Measurements from ENCODE around the gene TPRG1. TPM values are rescaled to one million over a fixed set of nuclear protein-coding genes. Genes with fewer than 3 reads are reported as not detected.

TPRG1 gene
- total and polyA plus RNA-seq, 9 of the 15 experiments (the other 6 are each of a cell fraction or from before 2014, with no cell fraction given), result 0.01 TPM; not detected in 8

- in situ Hi-C loops (cut with MboI), result no loop called here
- intact Hi-C loops (cut with micrococcal nuclease), result no loop called here
- ChIA-PET CTCF (ENCODE audit: low intra/inter-chr PET ratio) (no interaction called here), POLR2A (no interaction called here)
- no peak overlapping the region for H2AFZ ChIP-seq (ENCODE audit: low read depth, low read length)
- no peaks in the 10 kb centered on the region for H3K9me3 ChIP-seq (replicated peaks; ENCODE audit: control insufficient read depth, insufficient read depth, low read depth, low read length)
- BruUV-seq (replicated peaks), result no TSS peak
- H3K9ac ChIP-seq (ENCODE audit: insufficient read depth in 1 of 2, low read depth in 2 of 2, low read length in 2 of 2), result no peak overlapping the region
- no peaks in the 10 kb centered on the region for H3K36me3 ChIP-seq (ENCODE audit: control insufficient read depth, insufficient read depth, low read length)
- no peak overlapping the region for H3K27ac ChIP-seq (ENCODE audit: extremely low read depth, low read depth, low read length)
- H3K27me3 ChIP-seq (ENCODE audit: control insufficient read depth in 2 of 2, insufficient read depth in 2 of 2, low read length in 2 of 2), result no peaks in the 10 kb centered on the region
- no peaks in the 10 kb centered on the region for H3K9me1 ChIP-seq (ENCODE audit: control insufficient read depth, insufficient read depth, low read length)
- ATAC-seq (no peak), DNase-seq (ENCODE audit: extremely low read depth in 1 of 4, low spot score in 3 of 4) (no peak), FAIRE-seq (no peak)
- no peak overlapping the region for H3K4me3 ChIP-seq
- no peak overlapping the region for H3K4me2 ChIP-seq (ENCODE audit: insufficient read depth, low read length)
- no peaks in the 10 kb centered on the region for H4K20me1 ChIP-seq (replicated peaks; ENCODE audit: control insufficient read depth, insufficient read depth, low read length)
- no peaks in the 10 kb centered on the region for H3K79me2 ChIP-seq (ENCODE audit: control insufficient read depth, insufficient read depth, low read length)
- 0% methylated on average over 5 of the region's 5 CpGs for WGBS (ENCODE audit: insufficient coverage, low coverage, missing lambda C conversion rate)
- H3K4me1 ChIP-seq (replicated peaks in 1 of 2; ENCODE audit: control insufficient read depth in 2 of 2, insufficient read depth in 2 of 2, low read length in 2 of 2), result no peaks in the 10 kb centered on the region
- TF ChIP-seq WHSC1 (IDR thresholded peaks at IDR 0.05; ENCODE audit: low read length) (no peak), UBTF (IDR thresholded peaks at IDR 0.05; ENCODE audit: borderline replicate concordance in 1 of 2, low read depth in 2 of 2, low read length in 2 of 2) (no peak), RNF2 (IDR thresholded peaks at IDR 0.05) (no peak), ZNF707 (CRISPR knock-in tag; conservative IDR thresholded peaks at IDR 0.05) (no peak), ZNF217 (CRISPR knock-in tag; IDR thresholded peaks at IDR 0.05) (no peak), ZNF407 (IDR thresholded peaks at IDR 0.05; ENCODE audit: low read depth) (no peak), ETV6 (IDR thresholded peaks at IDR 0.05; ENCODE audit: borderline replicate concordance in 1 of 2, low read depth in 2 of 2, low read length in 1 of 2) (no peak), ETV6 (CRISPR knock-in tag; IDR thresholded peaks at IDR 0.05; ENCODE audit: borderline replicate concordance) (no peak), NCOA1 (IDR thresholded peaks at IDR 0.05; ENCODE audit: low read depth) (no peak), MYBL2 (IDR thresholded peaks at IDR 0.05; ENCODE audit: low read depth) (no peak), MYBL2 (CRISPR knock-in tag; IDR thresholded peaks at IDR 0.05; ENCODE audit: borderline replicate concordance) (no peak), SAFB (IDR thresholded peaks at IDR 0.05; ENCODE audit: borderline replicate concordance, low read depth, low read length) (no peak), KAT8 (IDR thresholded peaks at IDR 0.05; ENCODE audit: low read depth) (no peak), ZNF445 (CRISPR knock-in tag; IDR thresholded peaks at IDR 0.05; ENCODE audit: low read depth) (no peak), GATA2 (CRISPR knock-in tag; IDR thresholded peaks at IDR 0.05) (no peak)
These were observed 5.5 kb upstream of the TPRG1 start for GRCh38 chr3:189166321-189166720.

Measured in K562 (cell line).